ENCODE measurements around the gene PRSS22. TPM values are rescaled to one million over a fixed set of nuclear protein-coding genes. Genes with fewer than 3 reads are reported as not detected.

PRSS22 gene
- total RNA-seq, 2 donors from 2014 or later, result 1.9 TPM; not detected in 1

- Mint-ChIP-seq H3K27ac (no peak overlapping the region), H3K9me3 (no peaks in the 10 kb centered on the region), H3K36me3 (ENCODE audit: low read depth) (no peaks in the 10 kb centered on the region), H3K27me3 (no peaks in the 10 kb centered on the region), H3K4me3 (no peak overlapping the region), H3K4me1 (peaks cover 7% of the 10 kb centered on the region)
- ATAC-seq (replicated peaks), result no peak
Measured at GRCh38 chr16:2865651-2866050, 7.7 kb upstream of the PRSS22 start.

- Mint-ChIP-seq H3K36me3 (ENCODE audit: low read depth) (no peaks in the 10 kb centered on the region), H3K4me1 (peaks cover 4% of the 10 kb centered on the region), H3K4me3 (no peak overlapping the region), H3K9me3 (no peaks in the 10 kb centered on the region), H3K27ac (no peak overlapping the region), H3K27me3 (peaks cover 4% of the 10 kb centered on the region)
- ATAC-seq (replicated peaks), result no peak
Measured at GRCh38 chr16:2860826-2861567, 3.0 kb upstream of the PRSS22 start.

- H3K36me3 Mint-ChIP-seq (ENCODE audit: low read depth), result no peaks in the 10 kb centered on the region
Measured at GRCh38 chr16:2859686-2860265, 1.8 kb upstream of the PRSS22 start.

GRCh38 chr16:2858245-2859025 lies 465 bp upstream of the PRSS22 start:
- Mint-ChIP-seq H3K4me1 (peaks cover 4% of the 10 kb centered on the region), H3K27me3 (peaks cover 4% of the 10 kb centered on the region), H3K9me3 (peaks cover 10% of the 10 kb centered on the region), H3K27ac (no peak overlapping the region), H3K4me3 (peak overlapping the region; percentile 88), H3K36me3 (ENCODE audit: low read depth) (no peaks in the 10 kb centered on the region)
- peak; percentile 61 for ATAC-seq (replicated peaks)

More at GRCh38 chr16:2859686-2860265, 1.8 kb upstream of the PRSS22 start:
- Mint-ChIP-seq H3K27me3 (peaks cover 4% of the 10 kb centered on the region), H3K27ac (no peak overlapping the region), H3K4me3 (no peak overlapping the region), H3K4me1 (peaks cover 4% of the 10 kb centered on the region), H3K9me3 (peaks cover under 1% of the 10 kb centered on the region)
- no peak for ATAC-seq (replicated peaks)

- peaks cover 10% of the 10 kb centered on the region for H3K9me3 Mint-ChIP-seq
- peaks cover 4% of the 10 kb centered on the region for H3K4me1 Mint-ChIP-seq
- H3K36me3 Mint-ChIP-seq (ENCODE audit: low read depth), result no peaks in the 10 kb centered on the region
- H3K4me3 Mint-ChIP-seq, result peak overlapping the region; percentile 88
- no peak for ATAC-seq (replicated peaks)
- no peak overlapping the region for H3K27ac Mint-ChIP-seq
- peaks cover 4% of the 10 kb centered on the region for H3K27me3 Mint-ChIP-seq
Measured at GRCh38 chr16:2856686-2857450, 1.1 kb downstream of the PRSS22 start.

- no peak overlapping the region for H3K27ac Mint-ChIP-seq
- no peak for ATAC-seq (replicated peaks)
- H3K27me3 Mint-ChIP-seq, result peaks cover 4% of the 10 kb centered on the region
- no peaks in the 10 kb centered on the region for H3K36me3 Mint-ChIP-seq (ENCODE audit: low read depth)
- peaks cover 10% of the 10 kb centered on the region for H3K9me3 Mint-ChIP-seq
- no peak overlapping the region for H3K4me3 Mint-ChIP-seq
- H3K4me1 Mint-ChIP-seq, result peaks cover 4% of the 10 kb centered on the region
Measured at GRCh38 chr16:2856061-2856670, 1.8 kb downstream of the PRSS22 start.

- H3K36me3 Mint-ChIP-seq (ENCODE audit: low read depth), result no peaks in the 10 kb centered on the region
- H3K27me3 Mint-ChIP-seq, result peaks cover 4% of the 10 kb centered on the region
- no peak overlapping the region for H3K27ac Mint-ChIP-seq
- H3K9me3 Mint-ChIP-seq, result peaks cover 10% of the 10 kb centered on the region
- peaks cover 4% of the 10 kb centered on the region for H3K4me1 Mint-ChIP-seq
- no peak for ATAC-seq (replicated peaks)
- H3K4me3 Mint-ChIP-seq, result no peak overlapping the region
Measured at GRCh38 chr16:2855536-2855935, 2.4 kb downstream of the PRSS22 start.

- Mint-ChIP-seq H3K4me3 (no peak overlapping the region), H3K27ac (no peak overlapping the region), H3K9me3 (peaks cover 10% of the 10 kb centered on the region), H3K36me3 (ENCODE audit: low read depth) (no peaks in the 10 kb centered on the region), H3K4me1 (peaks cover 4% of the 10 kb centered on the region), H3K27me3 (peaks cover 4% of the 10 kb centered on the region)
- ATAC-seq (replicated peaks), result no peak
Measured at GRCh38 chr16:2854700-2855309, 3.2 kb downstream of the PRSS22 start.

GRCh38 chr16:2853531-2854073 lies 4.4 kb downstream of the PRSS22 start:
- peaks cover 4% of the 10 kb centered on the region for H3K27me3 Mint-ChIP-seq
- H3K9me3 Mint-ChIP-seq, result peaks cover 10% of the 10 kb centered on the region
- H3K27ac Mint-ChIP-seq, result no peak overlapping the region
- H3K4me1 Mint-ChIP-seq, result peaks cover 4% of the 10 kb centered on the region
- no peak overlapping the region for H3K4me3 Mint-ChIP-seq
- H3K36me3 Mint-ChIP-seq (ENCODE audit: low read depth), result no peaks in the 10 kb centered on the region
- no peak for ATAC-seq (replicated peaks)

- Mint-ChIP-seq H3K27ac (no peak overlapping the region), H3K4me3 (no peak overlapping the region), H3K27me3 (peaks cover 4% of the 10 kb centered on the region), H3K4me1 (peaks cover 4% of the 10 kb centered on the region), H3K36me3 (ENCODE audit: low read depth) (no peaks in the 10 kb centered on the region), H3K9me3 (peaks cover 10% of the 10 kb centered on the region)
- no peak for ATAC-seq (replicated peaks)
Measured at GRCh38 chr16:2852731-2853507, 5.1 kb downstream of the PRSS22 start.

- no peaks in the 10 kb centered on the region for H3K27me3 Mint-ChIP-seq
- no peak overlapping the region for H3K4me3 Mint-ChIP-seq
Measured at GRCh38 chr16:2852003-2852730, 5.8 kb downstream of the PRSS22 start.

GRCh38 chr16:2848933-2849725 lies 8.8 kb downstream of the PRSS22 start:
- peaks cover 11% of the 10 kb centered on the region for H3K4me1 Mint-ChIP-seq
- no peak overlapping the region for H3K4me3 Mint-ChIP-seq
- no peaks in the 10 kb centered on the region for H3K27me3 Mint-ChIP-seq
- no peak overlapping the region for H3K27ac Mint-ChIP-seq
- ATAC-seq (replicated peaks), result no peak
- no peaks in the 10 kb centered on the region for H3K36me3 Mint-ChIP-seq (ENCODE audit: low read depth)
- peaks cover 2% of the 10 kb centered on the region for H3K9me3 Mint-ChIP-seq

More at GRCh38 chr16:2852003-2852730, 5.8 kb downstream of the PRSS22 start:
- Mint-ChIP-seq H3K36me3 (ENCODE audit: low read depth) (no peaks in the 10 kb centered on the region), H3K9me3 (peaks cover 10% of the 10 kb centered on the region), H3K4me1 (peaks cover 2% of the 10 kb centered on the region), H3K27ac (no peak overlapping the region)
- ATAC-seq (replicated peaks), result no peak

Data from activated T-helper 17 cell treated with anti-CD3 and anti-CD28 coated beads, Interleukin-2, amount 50 U/mL, for 72 hours (primary cell).